Hematopoietic multipotent progenitor cell treated with erythropoietin and hydrocortisone succinate and interleukin-3 and kit ligand, for 15 days (in vitro differentiated cells): ENCODE measurements around the gene LPP.

ENCODE experiments used
- DNase-seq: peaks from one replicate; pipeline ENCODE4 v3.0.0-alpha.2; 2015; ENCODE audit warnings: low spot score

Gene LPP

DNA sequence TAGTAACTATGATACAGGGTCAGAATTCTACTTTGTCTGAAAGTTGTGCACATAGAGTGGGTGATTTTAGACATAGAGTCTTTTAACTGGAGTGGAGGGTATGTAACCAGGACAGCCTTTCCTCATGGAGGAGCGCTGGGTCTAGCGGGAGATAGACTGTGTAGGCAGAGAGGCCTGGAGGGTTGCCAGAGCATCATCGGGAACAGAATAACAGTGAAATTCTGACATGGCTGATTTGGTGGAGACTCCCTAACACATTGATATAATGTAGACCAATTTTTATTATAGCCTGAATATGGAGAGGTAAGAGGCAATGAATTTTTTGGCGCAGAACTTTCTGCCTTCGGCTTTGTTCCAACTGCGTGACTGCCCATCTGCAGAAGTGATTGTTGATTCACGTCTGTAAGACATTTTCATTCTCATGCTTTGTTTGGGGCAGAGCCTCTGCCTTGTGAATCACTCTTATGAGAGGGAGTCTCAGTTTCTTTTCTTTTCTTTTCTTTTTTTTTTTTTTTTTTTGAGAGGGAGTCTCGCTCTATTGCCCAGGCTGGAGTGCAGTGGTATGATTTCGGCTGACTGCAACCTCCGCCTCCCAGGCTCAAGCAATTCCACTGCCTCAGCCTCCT, 16.0 kb downstream of the LPP start:
- no peak for DNase-seq

DNA sequence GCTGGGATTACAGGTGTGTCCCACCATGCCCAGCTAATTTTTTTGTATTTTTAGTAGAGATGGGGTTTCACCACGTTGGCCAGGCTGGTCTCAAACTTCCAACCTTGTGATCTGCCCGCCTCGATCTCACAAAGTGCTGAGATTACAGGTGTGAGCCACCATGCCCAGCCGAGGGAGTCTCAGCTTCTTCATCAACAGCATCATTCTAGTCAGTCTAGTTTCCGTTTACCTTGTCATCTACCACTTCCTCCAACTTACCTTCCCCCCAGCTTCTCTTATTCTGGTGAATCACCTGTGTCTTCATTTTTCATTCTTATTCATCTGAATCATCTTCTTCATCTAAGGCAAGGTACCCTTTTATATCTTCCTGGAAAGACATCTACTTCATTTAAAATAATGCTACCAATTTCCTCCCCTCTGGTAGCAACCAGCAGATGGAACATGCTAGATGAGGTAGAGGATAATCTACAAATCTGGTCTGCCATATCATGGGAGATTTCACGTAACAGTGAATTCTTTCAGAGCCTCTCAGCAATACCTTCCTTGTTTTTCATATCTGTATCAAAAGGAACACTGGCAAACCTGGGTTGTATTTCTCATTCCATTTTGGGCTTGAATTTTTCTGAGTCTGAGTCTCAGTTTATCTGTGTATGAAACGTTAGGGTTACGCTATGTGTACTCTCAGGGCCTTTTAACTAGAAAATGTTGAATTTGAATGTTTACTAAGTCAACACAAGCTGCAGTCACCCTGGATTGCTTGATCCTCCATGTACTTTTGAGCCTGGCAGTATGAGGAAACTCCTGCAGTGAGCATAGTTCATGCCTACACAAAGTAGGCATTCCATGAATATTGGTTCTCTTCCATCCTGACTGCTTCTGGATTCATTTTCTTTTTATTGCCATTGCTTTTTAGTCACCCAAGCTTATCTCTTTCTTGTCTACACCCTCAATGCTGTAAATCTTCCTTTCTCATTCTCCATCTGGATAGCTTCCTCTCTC, 16.8 kb downstream of the LPP start:
- DNase-seq = no peak

DNA sequence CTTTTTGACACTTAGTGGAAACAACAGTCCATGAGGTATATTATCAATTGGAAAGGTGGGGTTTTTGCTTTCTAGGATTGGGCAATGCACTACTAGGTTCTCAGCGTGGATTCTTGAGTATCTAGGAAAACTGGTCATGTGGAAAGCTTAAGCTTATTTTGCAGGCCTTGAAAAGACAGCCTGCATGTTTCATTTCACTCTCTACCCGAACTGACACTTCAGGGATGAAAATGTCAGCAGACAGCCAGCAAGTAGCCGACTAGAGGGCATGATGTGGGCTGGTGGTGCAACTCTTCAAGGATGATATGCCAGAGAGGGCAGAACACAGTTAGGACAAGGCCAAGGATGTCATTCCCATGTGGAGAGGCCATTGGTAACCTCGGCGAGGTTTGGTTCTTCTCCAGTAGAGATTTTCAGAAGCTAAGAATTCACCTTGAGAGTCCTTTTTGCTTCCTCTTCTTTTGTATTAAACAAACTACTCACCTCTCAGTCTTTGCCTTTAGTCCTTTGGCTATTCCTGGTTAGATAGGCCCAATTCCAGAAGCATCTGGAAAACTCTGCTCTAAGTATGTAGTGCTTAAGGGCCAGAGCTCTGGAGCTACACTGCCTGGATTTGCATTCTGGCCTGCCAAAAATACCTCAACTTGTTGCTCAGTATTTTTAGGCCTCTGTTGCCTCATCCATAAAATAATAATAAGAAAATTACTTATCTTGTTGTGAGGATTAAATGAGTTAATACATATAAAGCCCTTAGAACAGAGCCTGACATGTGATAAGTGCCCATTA, 17.9 kb downstream of the LPP start:
- DNase-seq = no peak

DNA sequence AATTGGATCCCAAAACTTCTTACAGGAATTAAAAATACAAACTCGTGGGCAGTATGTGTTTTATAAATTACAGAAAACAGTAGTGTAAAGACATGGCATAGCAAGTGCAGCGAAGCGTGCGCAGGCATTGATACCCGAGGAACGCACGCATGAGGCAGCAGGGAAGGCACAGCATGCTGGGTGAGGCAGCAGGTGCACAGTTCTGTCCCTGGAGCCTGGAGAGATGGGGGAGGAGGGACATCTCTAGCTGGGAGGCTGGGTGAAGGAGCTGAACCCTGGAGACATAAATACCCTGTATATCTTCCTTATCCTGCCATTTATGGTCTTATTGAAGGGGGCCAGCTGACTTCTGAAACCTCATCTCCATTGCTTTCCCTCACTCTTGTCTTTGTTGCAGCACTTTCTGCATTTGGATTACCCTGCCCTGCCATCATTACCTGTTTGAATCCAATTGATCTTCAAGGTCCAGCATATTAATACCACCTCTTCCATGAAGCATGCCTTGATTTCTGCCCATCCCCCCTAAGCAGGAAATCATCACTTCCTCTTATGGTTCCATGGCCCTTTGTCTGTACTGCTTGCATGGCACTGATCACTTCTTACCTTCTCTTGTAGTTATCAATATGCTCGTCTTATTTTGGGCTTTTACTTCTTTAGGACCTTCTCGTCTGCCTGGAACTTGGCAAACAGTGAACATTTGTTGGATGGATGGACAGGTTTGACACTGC, 20.5 kb downstream of the LPP start:
- no peak for DNase-seq

DNA sequence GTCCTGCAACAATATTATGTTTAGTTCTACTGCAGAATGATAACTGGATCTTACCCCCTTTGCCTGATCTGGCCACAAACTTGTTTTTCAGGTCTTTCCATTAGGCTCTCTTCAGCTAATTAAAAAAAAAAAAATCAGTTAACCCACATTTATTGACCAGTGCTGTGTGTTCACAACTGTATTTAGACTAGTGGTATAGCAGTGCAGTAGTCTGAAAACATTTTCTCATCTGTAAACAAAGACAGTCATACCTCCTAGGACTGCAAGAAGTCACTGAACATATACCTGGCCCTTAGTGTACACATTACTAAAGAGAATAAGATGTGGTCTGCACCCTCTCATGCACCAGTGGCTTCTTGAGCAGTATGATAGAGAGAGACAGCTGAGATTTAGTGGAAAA, 22.5 kb downstream of the LPP start:
- DNase-seq = no peak

DNA sequence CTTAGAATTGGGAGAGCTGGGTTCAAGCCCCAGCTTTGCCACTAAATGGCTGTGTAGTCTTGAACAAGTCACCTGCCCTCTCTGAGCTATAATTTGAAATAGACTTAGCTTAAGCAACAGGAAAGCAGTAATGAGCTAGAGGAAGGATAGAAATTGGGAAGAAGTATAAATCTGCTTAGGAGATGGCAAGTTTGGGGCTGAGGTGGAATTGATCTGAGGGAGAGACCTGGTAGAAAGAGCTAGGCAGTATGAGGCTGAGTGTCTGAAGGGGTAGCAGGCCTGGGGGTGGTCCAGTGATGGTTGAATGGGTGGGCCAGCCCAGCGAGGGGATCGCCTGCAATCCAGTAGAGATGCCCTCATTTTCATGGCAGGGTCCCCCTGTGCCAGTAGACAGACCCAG, 22.9 kb downstream of the LPP start:
- DNase-seq = no peak

DNA sequence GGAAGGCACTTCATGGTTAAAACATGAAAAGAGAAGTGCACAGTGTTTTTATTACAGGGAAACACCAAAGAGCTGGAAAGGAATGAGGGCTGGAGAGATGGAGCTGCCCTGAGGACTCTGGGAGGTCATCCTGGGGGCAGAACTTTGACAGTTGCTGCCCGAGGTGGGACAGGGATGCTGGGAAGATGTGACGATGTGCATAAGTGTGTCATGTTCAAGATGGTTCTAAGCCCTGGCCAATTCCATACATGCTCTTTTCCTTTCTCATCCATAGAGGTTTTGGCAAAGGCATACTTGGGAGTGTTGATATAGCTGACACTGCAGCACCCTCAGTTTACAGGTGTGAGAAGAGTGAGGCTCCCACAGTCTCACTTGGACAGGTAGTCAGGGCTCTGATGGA, 23.8 kb downstream of the LPP start:
- no peak for DNase-seq

DNA sequence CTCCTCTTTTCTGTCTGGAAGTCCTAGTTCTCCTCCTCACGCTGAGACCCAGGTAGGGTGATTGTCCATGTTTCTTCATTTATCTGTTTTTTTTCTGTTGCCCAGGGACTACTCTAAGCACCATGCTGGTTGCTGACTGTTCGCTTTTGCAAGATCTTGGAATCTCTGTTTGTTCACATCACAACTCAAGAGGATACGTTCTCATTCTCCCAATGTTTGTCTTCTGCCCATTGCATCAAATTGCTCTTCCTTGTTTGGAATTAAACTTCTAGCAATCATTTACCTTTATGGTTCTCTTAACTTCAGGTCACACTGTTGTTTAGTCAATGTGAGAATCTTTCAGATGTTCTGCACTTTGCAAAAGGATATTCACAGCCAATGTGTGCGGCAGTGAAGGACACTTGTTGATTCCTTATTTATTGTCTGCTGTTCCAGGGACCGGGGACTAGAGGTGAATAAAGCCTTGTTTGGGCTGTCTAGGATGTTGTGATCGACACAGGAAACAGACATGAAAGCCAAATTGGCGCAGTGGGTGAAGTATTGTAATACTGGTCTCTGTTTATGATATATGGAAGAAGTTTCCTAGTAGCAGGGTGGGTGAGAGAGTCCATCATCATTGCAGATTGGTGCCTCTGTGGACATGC, 24.5 kb downstream of the LPP start:
- DNase-seq = no peak

DNA sequence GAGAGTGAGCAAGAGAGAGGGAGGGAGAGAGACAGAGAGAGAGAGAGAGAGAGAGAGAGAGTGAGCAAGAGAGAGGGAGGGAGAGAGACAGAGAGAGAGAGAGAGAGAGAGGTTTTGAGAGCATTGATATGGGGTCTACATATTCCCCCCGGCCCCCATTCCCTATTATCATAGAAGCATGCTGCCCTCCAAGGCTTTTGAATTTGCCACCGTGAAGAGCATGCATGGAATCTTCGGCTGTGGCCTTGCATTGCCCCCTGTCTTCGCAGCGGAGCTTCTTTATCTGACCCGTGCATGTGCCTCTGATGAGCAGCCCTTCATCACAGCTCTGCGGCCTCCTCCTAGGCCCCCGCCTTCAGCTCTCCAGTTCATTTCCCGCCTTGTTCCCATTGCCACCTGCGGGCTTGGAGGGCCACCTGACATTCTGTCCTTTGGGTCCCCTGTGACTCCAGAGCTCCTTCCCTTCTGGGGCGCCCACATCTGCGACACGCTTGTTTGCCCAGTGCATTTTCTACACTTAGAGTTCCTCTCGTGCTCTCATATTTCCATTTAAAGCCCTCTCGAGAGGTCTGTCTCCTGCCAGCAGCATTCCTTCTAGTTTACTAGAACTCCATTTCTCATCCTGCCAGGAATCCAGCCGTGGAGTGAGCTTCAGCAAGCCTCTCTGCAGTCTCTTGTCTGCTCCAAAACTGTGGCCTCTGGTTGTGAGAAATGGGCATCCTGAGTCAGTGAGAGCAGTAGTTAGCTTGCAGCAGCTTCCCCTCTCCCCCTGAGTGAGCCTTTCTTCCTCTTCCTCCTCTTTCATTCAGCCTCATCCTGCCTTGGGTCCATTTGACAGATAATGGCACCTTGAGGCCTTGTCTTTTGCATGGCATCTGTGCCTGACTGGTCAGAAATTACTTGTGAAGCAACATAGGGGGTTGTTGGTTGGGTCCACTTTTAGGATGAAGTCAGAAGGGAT, 25.3 kb downstream of the LPP start:
- DNase-seq = no peak

DNA sequence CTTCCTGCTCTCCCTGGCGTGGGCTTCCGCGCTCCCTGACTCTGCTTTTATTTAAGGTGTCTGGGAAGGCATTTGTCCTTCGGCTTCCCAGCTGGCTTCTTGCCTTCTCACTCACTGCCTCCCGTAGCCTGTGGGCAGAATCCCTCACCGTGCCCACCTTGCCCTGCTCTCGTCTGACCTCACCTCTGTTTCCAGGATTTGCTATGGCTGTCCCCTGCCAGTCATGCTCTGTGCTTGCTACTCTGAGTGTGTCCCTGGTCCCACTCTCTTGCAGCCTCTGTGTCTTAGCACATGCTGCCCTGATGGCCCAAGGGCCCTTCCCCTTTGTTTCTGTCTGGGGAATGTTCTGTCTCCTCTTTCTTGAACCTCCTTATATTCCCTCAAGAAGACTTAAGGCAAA, 26.2 kb downstream of the LPP start:
- DNase-seq = no peak

DNA sequence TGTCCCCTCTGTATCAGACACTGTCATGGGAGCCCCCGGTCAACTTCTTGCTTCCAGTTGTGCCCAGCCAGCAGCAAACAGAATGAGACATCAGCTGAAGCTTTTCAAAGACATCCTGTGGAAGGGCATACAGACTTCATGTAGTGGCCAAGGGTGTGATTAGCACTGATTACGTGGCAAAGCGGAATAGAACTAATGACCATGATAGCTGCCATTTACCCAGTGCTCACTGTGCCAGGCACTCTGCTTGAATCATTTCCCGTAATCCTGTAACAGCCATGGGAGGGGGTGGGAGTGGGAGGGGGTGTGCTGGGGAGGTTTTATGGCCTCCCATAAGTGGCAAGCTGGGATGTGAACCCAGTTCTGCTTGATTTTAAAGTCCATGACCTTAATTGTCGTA, 29.5 kb downstream of the LPP start:
- no peak for DNase-seq

DNA sequence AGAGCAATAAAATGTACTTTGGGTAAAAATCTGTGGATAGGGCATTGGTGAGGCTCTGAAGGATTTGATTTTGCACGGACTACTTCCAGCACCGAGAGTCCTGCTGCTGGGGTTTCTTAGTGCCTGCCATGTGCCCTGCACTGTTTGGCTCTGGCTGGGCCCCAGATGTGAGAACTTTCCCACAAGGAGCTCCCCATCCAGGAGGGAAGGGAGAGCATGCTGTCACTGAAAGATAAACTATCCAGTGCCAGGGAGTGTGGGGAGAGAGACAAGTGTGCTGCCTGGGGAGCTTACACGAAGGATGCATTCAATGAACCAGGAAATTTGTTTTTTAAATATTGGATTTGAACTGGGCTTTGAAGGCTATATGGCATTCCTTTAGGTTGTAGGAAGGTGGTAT, 30.2 kb downstream of the LPP start:
- no peak for DNase-seq

DNA sequence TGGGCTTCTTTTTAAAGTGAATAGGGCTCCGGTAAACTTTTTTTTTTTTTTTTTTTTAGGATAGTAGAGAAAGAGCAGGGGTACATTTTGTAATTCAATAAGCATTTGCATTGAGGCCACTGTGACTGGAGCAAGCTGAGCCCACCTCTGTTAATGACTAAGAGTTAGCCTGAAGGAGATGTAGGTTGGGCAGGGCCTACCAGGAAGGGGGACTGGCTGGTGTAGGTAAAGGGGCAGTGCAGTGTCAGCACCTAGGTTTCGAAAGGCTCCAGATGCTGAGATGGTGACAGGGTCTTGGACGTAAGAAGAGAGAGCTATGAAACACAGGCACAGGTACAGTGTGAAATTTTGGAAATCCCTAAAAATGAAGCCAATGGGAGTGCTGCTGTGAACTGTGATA, 30.7 kb downstream of the LPP start:
- no peak for DNase-seq

DNA sequence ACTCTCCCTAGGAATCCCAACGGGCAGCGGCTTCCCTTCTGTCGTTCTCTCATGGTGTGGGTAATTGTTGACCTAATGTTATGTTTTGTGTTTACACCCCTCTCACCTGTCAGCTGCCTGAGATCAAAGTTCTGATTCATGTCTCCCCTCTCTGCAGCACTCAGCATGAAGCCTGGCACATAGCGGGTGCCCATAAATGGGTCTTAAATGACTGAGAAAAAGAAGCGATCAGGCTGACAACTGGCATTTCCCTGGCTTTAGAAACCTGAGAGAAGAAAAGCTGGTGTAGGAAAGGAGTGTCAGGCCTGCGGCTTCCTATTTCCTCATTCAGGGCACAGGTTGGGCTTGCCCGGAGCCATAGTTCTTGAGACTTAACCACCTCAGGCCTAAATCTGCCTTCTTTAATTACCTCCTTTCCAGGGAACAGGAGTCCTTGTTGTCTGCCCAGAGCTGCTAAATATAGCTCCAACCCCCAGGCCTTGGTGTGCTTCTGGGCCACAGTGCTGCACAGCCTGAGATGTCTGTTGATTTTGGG, 31.8 kb downstream of the LPP start:
- no peak for DNase-seq

DNA sequence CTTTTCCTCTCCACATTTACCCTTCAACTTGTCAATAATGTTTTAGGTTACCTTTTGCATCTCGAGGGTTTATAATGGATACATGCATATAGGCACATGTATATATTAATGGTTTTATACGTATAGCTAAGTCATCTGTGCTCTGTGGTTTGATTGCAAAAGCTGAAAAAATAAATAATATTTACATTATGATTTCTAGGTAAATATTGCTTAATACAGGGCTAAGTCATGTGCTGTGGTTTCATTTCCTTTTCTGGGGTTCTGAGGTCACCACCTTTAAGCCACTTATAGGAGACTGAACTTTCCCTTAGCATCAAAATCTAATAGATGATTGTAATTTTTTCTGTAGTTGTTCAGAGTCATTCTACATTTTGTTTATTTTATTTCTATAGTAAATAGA, 33.1 kb downstream of the LPP start:
- DNase-seq = no peak

DNA sequence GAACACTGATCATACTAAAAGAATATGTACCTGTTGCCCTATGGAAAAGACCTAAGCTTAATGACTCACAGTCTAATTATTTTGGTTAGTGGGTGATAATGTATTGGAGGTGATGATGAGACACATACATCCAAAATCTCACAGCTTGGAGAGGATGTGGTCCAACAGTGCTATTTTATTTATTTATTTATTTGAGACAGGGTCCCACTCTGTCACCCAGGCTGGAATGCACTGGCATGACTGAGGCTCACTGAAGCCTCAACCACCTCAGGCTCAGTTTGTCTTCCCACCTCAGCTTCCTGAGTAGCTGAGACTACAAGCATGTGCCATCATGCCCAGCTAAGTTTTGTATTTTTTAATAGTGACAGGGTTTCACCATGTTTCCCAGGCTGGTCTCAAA, 35.0 kb downstream of the LPP start:
- DNase-seq = no peak

DNA sequence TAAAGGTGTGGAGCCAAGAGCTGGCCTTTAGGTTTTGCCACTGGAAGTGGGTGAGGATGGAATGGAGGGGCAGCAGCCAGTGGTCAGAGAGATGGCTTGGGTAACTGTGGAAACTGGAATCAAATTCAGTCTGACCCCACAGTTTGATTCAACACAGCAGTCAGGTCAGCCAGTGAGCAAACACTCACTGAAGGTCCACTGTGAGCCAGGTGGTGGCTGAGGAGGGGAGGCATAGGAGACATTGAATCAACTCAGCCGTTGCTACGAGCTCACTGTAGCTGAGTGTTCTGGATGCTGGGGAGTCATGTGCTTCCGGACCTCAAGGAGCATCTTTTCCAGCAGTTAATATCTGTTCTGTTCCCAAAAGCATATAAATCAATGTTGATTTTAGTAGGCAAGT, 37.5 kb downstream of the LPP start:
- no peak for DNase-seq

DNA sequence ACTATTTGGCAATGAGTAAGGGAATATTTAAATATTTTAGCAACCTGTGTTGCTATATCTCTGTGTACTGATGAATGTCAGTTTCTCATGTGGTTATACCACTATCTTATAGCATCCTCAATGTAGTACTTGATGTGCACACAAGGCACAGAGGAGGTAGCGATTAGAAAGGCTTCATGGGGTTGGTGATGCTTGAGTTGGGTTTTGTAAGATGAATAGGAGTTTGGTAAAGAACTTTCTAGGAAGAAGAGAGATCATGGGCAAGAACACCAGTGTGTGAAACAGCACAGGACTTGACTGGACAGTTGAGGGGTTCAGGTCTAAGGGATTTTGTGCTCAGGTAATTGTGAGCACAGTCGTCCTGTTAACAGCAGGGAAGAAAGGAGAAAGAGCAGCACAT, 38.1 kb downstream of the LPP start:
- DNase-seq = no peak

DNA sequence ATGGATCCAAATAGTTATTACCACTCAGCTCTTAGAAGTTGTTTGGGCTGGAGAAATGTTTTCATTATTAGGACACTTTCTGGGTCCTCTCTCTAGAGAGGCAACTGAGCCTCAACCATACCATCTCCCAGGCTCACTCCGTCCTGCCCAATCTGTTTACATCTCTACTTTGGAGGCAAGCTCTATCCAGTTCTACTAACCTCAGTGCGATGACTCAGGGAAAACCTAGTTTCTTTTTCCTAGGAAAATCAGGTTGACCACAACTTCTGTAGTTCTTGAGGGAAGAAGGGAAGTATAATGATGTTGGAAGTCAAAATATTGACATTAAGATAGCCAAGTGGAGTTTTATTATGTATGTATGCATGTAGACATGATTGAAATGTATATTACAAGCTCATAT, 40.4 kb downstream of the LPP start:
- DNase-seq = no peak
